ENCODE results near the gene SETX.

DNA sequence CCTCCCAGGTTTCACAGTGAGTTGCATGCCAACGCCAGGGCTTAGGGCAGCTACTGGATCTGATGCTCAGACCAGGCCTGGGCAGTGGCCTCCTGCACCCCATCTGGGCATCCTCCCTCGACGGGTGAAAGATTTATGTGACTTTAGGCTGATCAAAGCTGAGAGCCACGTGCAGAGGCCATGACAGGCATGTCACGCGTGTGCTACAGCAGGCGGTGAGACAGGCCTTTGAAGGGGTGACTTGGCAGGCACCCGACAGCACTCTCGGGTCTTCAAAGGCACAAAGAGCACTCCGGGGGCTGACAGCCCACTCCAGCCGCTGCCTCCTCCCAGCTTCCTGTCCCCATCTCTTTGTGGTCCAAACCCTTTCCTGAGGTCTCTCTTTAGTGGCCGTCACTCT, 126.7 kb downstream of the SETX start:
- no peak for TF ChIP-seq EZH2phosphoT487 (IDR thresholded peaks at IDR 0.05; ENCODE audit: borderline replicate concordance, low read depth, low read length)
- no peak for TF ChIP-seq CTCF (conservative IDR thresholded peaks at IDR 0.05; ENCODE audit: low read length)

Data from OCI-LY7 (cell line).